Peyer's patch (tissue), 4 donors: ENCODE data around the gene LRRN2.

Experiments used
- POLR2A ChIP-seq, 2 donors: fragments of 450-650 bp; IDR thresholded peaks; one replicate each; pipeline ENCODE4 v1.5.1; 2017; ENCODE audit warnings: antibody characterized with exemption in 2 of 2, mild to moderate bottlenecking in 2 of 2, moderate library complexity in 2 of 2
- TF ChIP-seq, protein P1 (sequence below), 6 experiments: fragments of 450-650 bp in 4 of 6; fragments of 200-600 bp in 2 of 6; sonication (generic) in 1 of 6; IDR thresholded peaks; one replicate each; pipeline ENCODE4 v1.5.1; 2017 to 2019; ENCODE audit warnings: antibody characterized with exemption in 6 of 6, mild to moderate bottlenecking in 3 of 6, moderate library complexity in 1 of 6

DNA sequence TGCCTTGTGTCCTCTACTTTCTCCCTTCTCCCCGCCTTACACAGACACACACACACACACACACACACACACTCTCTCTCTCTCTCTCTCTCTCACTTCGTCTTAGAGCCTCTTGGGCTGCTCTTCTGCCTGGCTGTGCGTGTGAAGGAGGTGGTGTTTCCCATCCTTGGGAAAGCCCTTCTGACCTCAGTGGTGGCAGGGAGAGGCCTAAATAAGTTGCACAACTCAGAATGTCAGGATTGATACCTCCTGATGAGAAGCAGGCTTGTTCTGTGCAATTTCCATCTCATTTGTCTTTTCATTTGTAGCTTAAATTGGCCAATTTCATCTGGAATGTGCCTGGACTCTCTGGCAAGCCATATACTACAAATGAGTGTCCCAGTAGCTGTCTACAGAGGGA is 25.0 kb downstream of the LRRN2 start:
- TF ChIP-seq, protein P1, sequence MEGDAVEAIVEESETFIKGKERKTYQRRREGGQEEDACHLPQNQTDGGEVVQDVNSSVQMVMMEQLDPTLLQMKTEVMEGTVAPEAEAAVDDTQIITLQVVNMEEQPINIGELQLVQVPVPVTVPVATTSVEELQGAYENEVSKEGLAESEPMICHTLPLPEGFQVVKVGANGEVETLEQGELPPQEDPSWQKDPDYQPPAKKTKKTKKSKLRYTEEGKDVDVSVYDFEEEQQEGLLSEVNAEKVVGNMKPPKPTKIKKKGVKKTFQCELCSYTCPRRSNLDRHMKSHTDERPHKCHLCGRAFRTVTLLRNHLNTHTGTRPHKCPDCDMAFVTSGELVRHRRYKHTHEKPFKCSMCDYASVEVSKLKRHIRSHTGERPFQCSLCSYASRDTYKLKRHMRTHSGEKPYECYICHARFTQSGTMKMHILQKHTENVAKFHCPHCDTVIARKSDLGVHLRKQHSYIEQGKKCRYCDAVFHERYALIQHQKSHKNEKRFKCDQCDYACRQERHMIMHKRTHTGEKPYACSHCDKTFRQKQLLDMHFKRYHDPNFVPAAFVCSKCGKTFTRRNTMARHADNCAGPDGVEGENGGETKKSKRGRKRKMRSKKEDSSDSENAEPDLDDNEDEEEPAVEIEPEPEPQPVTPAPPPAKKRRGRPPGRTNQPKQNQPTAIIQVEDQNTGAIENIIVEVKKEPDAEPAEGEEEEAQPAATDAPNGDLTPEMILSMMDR (IDR thresholded peaks at IDR 0.05) = no peak
- TF ChIP-seq POLR2A (IDR thresholded peaks at IDR 0.05) = no peak
